GM18858 (cell line): ENCODE results near the gene XG.
"Not testable (repeated sequence)": the region's sequence is repeated elsewhere in the genome, so short reads cannot be mapped to it uniquely, and the experiment has no call there.

Source experiments
- ATAC-seq: cut with Tn5 transposase; IDR thresholded peaks from one replicate; pipeline ENCODE4 v1.9.1; 2021; ENCODE audit not compliant: unreplicated experiment

The XG gene

DNA sequence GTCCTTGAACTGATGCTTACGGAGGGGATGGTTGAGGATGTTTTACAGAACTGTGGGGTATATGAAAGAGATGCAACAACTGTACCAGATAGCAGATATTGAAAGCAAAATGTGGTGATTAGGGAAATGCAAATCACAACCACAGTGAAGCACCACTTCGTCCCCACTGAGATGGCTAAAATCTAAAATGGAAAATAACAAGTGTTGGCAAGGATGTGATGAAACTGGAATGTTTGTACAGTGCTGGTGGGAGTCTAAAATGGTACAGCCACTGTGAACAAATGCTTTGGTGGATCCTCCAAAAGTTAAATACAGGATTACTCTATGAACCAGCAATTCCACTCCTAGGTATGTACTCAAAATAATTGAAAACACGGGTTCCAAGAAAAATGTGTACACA is 22.9 kb downstream of the XG start:
- ATAC-seq: no peak

DNA sequence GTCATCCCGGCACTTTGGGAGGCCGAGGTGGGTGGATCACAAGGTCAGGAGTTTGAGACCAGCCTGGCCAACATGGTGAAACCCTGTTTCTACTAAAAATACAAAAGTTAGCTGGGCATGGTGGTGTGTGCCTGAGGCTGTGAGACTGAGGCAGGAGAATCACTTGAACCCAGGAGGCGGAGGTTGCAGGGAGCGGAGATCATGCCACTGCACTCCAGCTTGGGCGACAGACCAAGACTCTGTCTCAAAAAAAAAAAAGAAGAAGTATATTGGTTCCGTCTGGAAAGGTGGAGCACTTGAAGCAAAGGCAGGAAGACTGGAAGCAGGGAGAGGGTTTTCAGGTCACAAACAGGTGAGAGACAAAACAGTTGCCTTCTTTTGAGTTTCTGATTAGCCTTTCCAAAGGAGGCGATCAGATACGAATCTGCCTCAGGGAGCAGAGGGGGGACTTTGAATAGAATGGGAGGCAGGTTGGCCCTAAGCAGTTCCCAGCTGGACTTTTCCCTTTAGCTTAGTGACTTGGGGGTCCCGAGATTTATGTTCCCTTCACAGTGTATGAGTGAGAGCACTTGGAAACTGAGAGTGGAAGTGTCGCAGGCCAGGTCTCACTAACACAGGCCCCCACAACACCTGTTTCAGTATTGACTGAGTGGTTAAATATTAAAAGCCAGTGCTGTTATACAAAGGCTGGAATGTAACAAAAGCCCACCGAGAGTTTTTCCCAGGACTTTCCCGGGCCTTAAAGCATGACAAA is 28.8 kb downstream of the XG start:
- ATAC-seq: not testable (repeated sequence)

DNA sequence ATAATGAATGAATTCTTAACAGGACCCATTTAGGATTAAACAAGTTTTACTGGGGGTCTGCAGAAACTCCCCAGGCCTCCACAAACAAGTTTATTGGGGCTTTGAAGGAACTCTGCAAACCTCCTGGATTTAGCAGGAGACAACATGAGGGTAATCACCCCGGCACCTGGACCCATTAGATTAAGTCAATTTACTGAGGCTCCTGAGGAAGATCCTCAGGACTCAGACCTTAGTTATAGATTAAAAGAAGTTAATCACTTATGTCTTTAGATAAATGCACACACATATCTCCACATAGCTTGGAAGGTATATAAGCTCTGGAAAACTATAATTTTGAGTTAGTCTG is 29.4 kb downstream of the XG start:
- no peak for ATAC-seq

DNA sequence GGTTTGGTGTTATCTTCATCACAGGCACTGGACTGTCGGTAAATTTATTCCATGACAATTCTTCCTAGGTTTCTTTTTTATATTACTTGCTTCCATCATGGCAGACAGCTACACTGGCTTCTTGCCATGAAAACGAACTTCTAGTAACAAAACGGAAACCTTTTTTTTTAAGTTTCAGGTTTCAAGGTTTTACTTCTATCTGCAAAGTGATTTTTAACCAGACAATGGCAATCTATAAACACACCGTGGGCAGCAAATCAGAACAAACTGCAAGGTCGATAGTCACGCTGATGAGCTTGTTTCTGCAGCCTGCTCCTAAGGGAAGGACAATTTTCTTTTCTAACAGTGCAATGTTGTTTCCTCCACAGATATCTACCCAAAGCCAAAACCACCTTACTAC is 29.9 kb downstream of the XG start:
- no peak for ATAC-seq

DNA sequence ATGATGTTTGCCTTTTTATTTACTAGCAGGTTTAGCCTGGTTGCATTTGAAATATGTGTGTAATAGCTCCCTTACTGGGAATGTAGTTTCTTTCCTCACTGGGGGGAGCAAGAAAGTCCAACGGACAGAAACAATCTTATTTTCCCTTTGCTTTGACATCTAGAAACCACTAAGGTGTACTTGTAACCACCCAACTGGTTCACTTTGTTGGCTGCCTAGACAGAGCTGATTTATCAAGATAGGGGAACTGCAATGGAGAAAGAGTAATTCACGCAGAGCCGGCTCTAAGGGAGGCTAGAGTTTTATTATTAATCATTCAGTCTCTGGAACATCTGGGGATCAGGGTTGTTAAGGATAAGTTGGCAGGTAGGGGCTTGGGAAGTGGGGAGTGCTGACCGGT is 30.3 kb downstream of the XG start:
- ATAC-seq: no peak

DNA sequence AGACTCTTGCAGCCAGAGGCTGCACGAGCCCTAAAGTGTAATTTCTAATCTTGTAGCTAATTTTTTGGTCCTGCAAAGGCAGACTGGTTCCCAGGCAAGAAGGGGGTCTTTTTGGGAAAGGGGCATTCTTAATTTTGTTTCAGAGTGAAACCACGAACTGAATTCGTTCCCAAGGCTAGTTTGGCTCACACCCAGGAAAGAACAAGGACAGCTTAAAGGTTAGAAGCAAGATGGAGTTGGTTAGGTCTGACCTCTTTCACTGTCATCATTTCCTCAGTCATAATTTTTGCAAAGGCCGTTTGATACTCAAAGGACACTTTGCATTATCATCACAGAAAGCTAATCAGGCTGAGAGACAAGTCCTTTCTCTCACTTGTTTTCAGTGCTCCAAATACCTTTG is 30.9 kb downstream of the XG start:
- ATAC-seq: no peak

DNA sequence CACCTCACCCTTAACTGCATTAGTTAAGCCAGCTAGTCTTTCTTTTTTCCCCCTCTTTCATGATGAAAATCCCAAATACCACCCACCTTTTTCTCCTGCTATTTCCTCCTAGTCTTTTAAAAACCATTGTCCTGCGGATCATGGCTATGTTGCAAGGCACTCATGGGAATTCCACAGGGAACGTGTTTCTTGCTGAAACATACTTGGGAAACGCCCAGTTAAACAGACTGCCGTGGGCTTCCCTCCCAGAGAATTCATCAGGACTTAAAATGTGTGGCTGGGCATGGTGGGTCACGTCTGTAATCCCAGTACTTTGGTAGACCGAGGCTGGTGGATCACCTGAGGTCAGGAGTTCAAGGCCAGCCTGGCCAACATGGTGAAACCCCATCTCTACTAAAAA is 32.2 kb downstream of the XG start:
- no peak for ATAC-seq

DNA sequence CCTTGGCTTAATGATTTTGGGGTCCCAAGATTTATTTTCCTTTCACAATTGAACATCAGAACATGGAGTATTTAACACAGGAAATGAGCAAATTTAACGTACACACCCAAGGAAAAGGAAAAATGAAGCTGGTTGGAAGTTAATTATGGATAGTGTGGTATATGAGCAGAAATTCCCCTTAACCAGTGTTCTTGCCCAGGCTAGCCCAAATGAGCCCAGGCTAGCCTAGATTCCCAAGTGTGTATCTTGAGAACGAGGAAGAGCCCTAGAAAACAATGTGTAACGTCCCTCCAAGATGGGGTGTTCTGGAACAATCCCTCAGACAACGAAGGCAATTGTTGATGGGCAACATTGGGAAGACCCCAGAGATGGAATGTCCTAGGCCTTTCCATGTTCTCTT is 33.7 kb downstream of the XG start:
- no peak for ATAC-seq

DNA sequence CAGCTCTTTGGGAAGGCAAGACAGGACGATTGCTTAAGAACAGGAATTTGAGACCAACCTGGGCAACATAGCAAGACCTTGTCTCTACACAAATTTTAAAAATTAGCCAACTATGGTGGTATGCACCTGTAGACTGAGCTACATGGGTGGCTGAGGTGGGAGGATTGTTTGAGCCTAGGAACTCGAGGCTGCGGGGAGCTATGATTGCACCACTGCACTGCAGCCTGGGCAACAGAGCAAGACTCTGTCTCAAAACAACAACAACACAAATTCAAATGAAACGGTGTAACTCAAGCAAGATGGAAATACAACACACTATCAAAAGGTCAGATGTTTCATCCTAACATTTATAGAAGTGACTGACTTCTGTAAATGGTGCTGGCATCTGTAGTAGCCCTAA is 37.1 kb downstream of the XG start:
- ATAC-seq: no peak

DNA sequence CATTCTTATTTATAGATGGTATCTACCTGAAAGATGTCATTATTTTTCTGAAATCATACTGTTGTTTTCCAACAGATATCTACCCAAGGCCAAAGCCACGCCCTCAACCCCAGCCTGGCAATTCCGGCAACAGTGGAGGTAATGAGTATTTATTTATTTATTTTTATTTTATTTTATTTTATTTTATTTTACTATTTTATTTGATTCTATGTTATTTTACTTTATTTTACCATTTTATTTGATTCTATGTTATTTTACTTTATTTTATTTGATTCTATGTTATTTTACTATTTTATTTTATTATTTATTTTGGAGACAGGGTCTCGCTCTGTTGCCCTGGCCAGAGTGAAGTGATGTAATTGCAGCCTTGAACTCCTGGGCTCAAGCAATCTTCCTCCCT is 37.7 kb downstream of the XG start:
- no peak for ATAC-seq

DNA sequence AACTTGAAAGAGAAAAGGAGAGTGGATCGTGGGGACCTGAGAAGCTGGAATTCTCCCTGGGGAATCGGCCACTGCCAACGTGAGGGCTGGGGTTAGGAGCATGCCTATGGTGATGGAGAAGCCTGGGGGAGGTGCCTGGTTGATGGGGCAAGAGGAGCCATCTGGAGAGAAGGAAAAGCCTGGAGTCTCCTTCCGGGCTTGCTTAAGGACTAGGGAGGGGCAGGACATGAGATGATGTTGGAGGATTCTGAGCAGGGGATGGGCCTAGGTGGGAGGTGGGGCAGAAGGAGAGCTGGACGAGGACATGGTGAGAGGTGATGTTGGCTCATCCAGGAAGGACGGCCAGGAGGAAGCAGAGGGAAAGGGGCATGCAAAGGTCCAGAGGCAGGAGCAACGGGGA is 41.9 kb downstream of the XG start:
- ATAC-seq: no peak

DNA sequence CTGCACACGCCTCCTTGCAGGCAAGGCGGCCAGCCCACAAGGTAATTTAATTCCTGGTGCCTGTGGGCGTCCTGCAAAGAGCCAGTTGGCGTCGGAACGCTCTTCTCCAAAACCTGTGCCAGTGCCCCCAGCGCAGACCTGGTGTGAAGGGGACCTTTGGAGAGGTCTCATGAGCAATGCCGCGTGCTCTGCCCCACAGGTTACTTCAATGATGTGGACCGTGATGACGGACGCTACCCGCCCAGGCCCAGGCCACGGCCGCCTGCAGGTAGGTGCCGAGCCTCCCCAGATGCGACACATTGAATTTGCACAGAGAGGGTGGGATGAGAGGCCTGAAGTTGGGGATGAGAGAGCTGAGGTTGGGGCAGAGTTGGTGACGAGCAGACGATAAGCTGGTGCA is 42.5 kb downstream of the XG start:
- no peak for ATAC-seq

DNA sequence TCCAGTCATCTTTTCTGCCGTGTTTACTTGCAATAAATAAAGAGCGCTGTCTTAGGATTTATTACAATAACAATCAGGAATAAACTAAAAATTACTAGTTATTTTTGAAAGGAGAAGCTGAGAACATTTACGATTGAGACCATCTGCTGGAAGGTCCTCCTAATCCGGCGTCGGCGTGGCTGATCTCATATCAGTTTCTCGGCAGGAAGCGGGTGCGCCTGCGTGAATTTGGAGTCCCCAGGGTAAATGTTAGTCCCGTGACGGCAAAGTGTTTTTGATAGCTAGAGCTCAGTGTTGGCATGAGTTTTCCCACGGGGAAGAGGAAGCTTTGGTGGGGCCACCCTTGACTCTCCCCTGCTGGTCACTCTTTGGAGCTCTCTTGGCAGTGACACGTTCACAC is 45.0 kb downstream of the XG start:
- ATAC-seq: not testable (repeated sequence)

DNA sequence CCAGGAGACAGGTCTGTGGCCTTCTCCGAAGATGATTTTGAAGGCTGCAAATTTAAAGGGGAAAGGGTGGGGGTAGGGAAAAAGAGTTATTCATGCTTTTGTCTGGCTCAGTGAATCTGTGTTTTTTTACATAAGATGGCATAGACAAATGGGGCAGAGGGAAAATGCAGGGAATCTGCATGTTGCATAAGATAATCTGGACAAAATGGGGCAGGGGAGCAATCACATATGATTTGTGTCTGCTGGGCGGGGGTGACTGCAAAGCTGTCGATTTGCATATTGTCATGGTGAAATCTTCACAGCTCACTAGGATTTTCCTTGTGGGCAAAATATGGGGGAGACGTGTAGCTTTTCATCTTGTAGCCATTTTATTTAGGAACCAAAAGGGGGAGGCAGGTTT is 47.5 kb downstream of the XG start:
- no peak for ATAC-seq

DNA sequence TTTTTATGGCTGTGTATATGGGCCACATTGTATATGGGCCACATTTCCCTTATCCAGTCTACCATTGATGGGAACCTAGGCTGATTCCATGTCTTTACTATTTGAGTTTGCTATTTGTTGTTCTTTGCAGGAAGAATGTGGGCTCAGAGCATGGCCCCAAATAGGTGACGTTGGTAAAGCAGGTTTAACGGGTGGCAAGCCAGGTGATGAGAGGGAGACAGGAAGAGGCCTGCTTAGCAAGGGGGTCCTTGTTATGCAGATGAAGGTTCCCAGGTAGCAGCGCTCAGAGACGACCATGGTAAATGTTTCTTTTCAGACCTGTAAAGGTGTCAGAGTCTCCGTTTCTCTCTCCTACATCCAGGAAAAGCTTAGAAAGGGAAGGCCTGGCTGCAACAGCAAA is 48.1 kb downstream of the XG start:
- not testable (repeated sequence) for ATAC-seq

DNA sequence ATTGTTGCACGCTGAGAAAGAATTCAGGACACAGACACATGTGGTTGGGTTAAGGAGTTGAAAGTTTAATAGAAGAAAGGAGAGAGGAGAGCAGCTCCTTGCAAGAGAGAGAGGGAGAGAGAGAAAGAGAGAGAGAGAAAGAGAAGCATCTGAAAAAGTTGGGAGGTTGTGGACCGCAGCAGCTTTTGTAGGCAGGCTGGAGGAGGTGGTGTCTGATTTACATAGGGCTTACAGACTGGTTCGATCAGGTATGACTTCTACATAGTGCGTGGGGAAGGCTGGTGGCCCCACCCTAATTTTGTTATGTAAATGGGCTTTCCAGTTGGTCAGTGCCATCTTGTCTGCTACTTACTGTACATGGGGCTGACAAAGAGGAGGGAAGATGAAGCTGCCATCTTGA is 49.4 kb downstream of the XG start:
- no peak for ATAC-seq

DNA sequence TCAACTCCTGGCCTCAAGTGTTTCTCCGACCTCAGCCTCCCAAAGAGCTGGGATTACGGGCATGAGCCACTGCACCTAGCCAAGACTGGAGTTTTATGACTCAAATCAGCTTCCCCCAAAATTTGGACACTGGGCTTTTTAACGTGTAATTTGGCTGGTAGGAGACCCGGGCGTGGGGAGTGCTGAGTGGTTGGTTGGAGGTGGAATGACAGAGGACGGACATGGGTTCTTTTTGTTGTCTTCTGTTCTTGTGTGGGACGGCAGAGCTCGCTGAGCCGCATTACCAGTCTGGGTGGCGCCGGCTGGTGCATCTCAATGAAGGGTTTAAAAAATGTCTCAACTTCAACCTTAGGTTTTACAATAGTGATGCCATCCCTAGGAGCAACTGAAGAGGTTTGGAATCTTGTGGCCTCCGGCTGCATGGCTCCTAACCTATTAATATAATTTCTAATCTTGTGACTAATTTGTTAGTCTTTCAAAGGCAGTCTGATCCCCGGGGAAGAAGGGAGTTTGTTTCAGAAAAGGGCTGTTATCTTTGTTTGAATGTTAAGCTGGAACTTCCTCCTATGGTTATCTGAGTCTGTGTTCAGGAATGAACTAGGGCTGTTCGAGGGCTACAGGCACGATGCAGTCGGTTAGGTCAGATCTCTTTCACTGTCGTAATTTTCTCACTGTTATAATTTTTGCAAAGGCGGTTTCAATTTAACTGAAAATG is 50.7 kb downstream of the XG start:
- ATAC-seq: not testable (repeated sequence)

DNA sequence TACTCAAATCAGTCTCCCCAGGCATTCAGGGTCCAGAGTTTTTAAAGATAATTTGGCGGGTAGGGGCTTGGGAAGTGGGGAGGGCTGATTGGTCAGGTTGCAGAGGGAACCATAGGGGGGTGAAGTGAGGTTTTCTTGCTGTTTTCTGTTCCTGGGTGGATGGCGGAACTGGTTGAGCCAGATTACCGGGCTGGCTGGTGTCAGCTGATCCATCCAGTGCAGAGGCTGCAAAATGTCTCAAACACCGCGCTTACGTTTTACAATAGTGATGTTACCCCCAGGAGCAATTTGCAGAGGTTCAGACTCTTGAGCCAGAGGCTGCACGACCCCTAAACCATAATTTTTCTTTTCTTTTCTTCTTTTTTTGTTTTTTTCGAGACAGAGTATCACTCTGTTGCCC is 51.6 kb downstream of the XG start:
- ATAC-seq: not testable (repeated sequence)

DNA sequence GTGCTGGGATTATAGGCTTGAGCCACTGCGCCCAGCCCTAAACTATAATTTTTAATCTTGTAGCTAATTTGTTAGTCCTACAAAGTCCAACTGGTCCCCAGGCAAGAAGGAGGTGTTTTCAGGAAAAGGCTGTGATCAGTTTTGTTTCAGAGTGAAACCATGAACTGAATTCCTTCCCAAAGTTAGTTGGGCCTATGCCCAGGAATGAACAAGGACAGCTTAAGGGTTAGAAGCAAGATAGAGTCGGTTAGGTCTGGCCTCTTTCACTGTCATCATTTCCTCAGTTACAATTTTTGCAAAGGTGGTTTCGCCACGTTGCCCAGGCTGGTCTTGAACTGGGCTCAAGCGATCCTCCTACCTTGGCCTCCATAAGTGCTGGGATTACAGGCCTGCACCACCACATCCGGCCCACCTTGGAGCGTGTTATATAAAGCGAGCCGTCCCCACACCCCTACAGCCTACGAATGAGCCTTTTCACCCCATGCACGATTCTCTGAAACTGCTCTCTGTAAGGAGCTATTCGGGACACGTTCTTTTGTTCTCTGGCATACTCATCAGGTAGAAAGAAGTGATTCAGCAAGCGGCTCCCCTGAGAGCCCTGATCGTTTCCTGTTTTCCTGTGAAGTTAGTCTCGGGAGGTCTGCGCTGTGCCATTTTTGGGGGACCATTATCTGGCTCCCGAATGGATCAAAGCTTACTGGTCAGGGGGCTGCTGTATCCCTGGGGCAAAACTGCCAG is 52.4 kb downstream of the XG start:
- ATAC-seq: not testable (repeated sequence)

DNA sequence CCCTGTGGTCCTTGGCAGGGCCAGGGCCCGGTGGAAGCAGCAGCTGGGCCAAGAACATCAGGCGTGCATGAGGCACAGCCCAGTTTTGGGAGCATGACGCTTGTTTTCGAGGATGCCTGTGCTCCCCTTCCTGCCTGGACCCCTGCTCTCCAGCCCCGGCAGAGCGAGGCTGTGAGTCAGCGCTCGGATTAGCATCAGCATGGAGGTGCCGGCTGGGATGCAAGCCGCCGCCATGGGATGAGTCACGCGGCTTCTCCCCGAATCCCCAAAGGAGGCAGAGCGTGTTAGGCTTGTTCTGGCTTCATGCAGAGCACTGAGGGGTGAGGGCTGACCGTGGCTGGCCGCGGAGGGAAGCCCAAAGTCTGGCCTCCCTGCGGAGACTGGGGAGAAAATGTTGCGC is 53.0 kb downstream of the XG start:
- ATAC-seq: not testable (repeated sequence)

DNA sequence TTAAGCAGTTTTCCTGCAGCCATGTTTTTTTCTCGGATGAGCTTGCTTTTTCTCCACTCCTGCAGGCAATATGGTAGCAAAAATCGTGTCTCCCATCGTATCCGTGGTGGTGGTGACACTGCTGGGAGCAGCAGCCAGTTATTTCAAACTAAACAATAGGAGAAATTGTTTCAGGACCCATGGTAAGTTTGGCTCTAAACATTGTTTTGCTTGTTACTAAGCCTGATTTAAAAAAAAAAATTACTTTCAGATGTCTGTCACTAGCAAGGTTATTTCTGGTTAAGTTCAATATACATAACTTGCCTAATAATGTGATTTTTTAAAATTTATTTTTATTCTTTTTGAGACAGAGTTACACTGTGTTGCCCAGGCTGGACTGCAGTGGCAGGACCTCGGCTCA is 59.4 kb downstream of the XG start:
- no peak for ATAC-seq
